GDM1 (cell line): ENCODE measurements around the gene TBC1D16.
"Not testable (repeated sequence)": the region's sequence is repeated elsewhere in the genome, so short reads cannot be mapped to it uniquely, and the experiment has no call there.

Source experiments
- DNase-seq: peaks from one replicate; lab custom pipeline; 2025; lab: John Stamatoyannopoulos, UW

The TBC1D16 gene

GRCh38 chr17:80053102-80053501, 17.4 kb upstream of the TBC1D16 start:
- no peak for DNase-seq

GRCh38 chr17:80051681-80052080, 16.0 kb upstream of the TBC1D16 start:
- no peak for DNase-seq

- DNase-seq, result no peak
Observed at GRCh38 chr17:80050706-80051105, 15.0 kb upstream of the TBC1D16 start.

DNA sequence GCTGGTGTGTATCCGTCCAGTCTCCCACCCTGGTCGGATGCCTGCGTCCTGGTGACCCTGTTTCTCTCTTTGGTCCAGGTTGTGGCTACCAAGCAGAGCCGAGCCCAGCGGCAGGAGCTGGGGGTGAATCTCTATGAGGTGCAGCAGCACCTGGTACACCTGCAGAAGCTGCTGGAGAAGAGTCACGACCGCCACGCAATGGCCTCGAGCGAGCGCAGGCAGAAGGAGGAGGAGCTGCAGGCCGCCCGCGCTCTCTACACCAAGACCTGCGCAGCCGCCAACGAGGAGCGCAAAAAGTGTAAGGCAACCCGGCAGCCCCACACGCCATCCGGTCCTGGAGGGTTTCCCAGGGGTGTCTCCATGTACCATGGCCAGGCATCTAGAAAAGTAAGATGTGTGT, 14.3 kb upstream of the TBC1D16 start:
- no peak for DNase-seq

- DNase-seq, result no peak
Observed at GRCh38 chr17:80047176-80047575, 11.5 kb upstream of the TBC1D16 start.

DNA sequence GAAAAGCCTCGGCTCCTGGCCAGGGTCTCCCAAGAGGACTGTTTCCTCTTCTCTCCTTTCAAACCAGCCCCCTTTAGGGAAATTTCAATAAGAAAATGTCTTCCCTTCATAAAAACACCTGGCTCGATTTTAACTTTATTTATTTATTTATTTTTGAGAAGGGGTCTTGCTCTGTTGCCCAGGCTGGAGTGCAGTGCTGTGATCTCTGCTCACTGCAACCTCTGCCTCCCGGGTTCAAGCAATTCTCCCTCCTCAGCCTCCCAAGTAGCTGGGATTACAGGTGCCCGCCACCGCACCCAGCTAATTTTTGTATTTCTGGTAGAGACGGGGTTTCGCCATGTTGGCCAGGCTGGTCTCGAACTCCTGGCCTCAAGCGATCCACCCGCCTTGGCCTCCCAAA, 11.0 kb upstream of the TBC1D16 start:
- not testable (repeated sequence) for DNase-seq

- DNase-seq, result no peak
Observed at GRCh38 chr17:80045703-80046102, 10.0 kb upstream of the TBC1D16 start.

DNA sequence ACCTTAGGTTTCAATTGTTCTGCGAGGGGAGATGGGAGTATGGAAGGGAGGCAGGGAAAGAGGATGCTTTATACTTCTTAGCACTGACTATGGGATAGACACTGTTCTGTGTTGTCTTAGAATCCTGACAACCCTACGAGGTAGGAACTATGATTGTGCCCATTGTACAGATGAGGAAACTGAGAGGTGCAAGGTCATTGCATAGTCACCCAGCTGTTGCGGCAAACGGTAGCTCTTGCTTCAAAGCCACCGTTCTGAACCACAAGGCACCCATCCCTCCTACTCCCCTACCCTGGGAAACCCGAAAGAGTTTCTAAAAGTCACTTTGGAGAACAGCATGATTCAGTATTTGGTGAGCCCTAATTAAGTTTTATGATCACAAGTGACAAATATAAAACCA, 8.3 kb upstream of the TBC1D16 start:
- DNase-seq, result no peak

DNA sequence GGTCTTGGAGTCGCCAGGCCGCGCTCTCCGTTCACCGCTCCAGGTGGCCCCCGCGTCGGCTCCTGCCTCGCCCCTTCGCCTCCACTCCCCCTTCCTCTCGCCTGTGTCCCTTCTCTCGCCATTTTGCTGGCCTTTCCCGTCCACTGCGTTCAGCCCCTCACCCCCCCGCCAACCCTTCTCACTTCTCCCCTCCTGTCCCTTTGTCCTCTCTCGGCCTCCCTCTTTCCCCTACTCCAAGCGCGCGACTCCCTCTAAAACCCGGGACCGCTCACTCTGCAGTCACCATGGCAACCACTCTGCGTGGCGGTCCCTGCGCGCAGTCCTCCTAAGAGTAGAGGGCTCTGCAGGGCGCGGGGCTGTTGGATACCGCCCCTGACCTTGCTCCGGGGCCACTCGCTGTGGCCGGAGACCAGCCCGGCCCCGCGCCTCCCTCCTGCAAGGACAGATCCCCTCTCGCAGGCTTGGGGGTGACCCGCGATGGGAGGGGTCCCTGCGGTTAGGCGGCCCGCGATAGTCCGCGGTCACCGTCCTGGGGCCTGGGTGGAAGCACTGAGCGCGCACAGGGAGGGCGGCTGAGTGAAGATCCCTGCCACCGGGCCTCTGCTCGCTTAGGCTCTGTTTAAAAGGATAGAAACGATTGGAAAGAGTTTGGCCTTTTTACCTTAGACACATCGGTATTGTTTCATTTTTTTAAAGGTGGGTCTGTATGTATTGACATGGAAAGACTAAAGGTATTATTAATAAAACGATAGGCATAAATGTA, 1.2 kb upstream of the TBC1D16 start:
- no peak for DNase-seq

- peak; percentile 23 for DNase-seq
Observed at GRCh38 chr17:80035937-80036714, 454 bp upstream of the TBC1D16 start, which contains the start of gene CCDC40. Gene CCDC40, plus strand, starts transcription at chr17:80036642. Its CDS starts 21 bp downstream, at chr17:80036663.

DNA sequence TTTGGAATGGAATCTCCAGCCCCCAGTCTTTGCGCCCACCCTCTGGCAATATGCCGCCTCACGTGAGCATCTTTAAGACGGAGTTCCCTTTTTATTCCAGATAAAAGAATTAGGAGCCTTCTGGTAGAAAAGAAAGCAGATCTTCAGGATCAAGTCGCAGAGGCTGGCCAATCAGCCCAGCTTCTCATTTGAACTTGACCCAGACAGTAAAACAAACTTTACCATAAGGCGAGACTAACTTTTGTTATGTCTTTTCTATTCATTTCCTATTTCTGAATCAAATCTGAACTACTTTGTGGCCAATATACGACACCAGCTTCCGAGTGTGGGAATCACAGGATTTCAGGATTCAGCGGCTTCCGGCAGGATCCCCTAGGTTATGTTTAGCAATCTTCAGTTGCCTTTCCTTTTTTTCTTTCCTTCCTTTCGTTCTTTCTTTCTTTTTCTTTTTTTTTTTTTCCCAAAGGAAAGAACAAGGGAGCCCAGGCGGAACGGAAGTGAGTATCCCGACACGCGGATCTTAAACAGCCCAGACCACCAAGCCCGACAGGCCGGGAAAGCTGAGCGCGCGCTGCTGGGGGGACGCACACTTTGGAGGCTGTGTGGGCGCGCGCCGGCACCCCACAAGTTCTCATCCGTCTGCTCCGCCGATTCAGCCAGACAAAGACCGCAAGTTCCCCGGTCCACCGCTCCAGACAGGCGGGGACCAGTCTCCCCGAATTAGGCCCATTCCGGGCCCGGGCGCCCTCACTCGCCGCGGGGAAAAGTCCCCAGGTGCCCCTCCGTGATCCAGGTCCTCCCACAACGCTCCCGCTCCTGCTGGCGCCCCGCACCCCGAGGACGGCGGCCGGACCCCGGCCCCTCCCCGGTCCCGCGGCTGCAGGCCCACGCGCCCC, 633 bp downstream of the TBC1D16 start:
- DNase-seq, result no peak

DNA sequence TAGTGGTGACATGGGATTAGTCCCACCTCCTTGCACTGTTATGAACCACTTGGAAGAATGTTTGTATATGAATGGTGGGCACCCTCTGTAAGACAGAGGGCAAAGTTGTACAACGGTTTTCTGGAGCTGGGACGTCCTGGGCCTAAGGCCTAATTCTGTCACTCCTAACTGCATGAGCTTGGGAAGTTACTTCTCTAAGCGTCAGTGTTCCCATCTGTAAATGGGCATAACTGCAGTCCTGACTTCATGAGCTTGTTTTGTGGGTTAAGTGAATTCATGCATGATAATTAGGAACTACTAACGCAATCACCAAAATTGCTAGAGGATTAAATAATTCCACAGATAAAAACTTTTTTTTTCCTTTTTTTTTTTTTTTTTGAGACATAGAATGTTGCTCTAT, 1.8 kb downstream of the TBC1D16 start:
- no peak for DNase-seq

- DNase-seq, result no peak
Observed at GRCh38 chr17:80032614-80033171, 3.0 kb downstream of the TBC1D16 start.

- no peak for DNase-seq
Observed at GRCh38 chr17:80031691-80032430, 3.8 kb downstream of the TBC1D16 start.

- DNase-seq, result no peak
Observed at GRCh38 chr17:80030730-80031410, 4.8 kb downstream of the TBC1D16 start.

GRCh38 chr17:80029258-80029974, 6.3 kb downstream of the TBC1D16 start:
- DNase-seq, result no peak

- no peak for DNase-seq
Observed at GRCh38 chr17:80028030-80028429, 7.6 kb downstream of the TBC1D16 start.

DNA sequence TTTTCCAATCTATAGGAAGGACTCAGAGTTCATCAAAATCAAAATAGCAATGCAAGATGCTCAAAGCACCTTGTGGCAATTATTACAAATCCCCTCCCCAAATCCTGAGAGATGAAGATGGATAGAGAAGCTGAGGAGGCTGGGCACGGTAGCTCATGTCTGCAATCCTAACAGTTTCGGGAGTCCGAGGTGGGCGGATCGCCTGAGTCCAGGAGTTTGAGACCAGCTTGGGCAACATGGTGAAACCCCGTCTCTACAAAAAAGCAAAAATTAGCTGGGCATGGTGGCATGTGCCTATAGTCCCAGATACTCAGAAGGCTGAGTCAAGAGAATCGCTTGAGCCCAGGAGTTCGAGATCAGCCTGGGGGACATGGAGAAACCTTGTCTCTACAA, 8.6 kb downstream of the TBC1D16 start:
- DNase-seq, result no peak

DNA sequence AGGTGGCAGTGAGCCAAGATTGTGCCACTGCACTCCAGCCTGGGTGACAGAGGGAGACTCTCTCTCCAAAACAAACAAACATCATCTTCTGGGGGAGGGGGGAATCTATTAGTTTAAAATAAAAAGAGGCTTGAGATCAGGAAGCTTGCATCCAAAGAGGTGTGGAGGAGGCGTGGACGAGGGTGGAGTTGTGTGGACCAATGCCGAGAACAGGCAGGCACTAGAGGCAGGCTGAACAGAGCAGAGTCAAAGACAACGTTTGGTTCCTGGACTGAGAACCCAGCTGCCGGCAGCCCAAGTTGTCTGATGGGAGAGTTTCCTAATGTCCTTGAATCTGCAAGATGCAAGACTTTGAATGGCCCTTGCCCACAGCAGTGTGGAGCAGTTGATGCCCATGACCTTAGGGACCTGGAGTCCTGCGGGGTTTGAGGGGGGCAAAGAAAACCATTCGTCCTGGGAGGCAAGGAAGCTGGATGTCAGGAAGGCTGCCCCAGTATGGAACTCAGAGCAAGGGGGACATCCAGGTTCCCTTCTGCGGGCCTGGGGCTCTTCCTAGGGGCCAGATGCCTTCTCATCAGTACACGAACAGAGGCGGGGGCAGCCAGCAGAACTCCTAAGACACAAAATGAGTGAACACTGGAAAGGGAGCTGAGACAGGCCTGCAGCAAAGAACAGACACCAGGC, 9.2 kb downstream of the TBC1D16 start:
- DNase-seq, result no peak
